Lung (tissue), 12 donors: ENCODE data around the gene GABPB2. TPM values are rescaled to one million over a fixed set of nuclear protein-coding genes. Genes with fewer than 3 reads are reported as not detected.

Experiments
- ATAC-seq: fragments of 200-7000 bp; cut with Tn5 transposase; one replicate; pipeline ENCODE4 v1.9.1; 2020; ENCODE audit warnings: moderate number of reproducible peaks; ENCODE audit not compliant: insufficient read depth, low FRiP score
- DNase-seq, 3 donors: peaks; one replicate each; pipeline ENCODE4 v3.0.0-alpha.2; 2013 to 2017
- H3K27ac ChIP-seq, 2 donors: one replicate each; pipeline ENCODE4 v1.5.1; 2013; ENCODE audit warnings: mild to moderate bottlenecking in 2 of 2, moderate library complexity in 2 of 2, control low read depth in 1 of 2, inconsistent platforms in 1 of 2, low read depth in 1 of 2, low read length in 1 of 2
- H3K27me3 ChIP-seq, 3 donors: one replicate each; pipeline ENCODE4 v1.5.1; 2013; ENCODE audit warnings: low read length in 2 of 3; ENCODE audit not compliant: control insufficient read depth in 3 of 3, insufficient read depth in 3 of 3
- H3K36me3 ChIP-seq, 4 donors: one replicate each; pipeline ENCODE4 v1.5.1; 2013; ENCODE audit warnings: low read length in 4 of 4, mild to moderate bottlenecking in 1 of 4, moderate library complexity in 1 of 4; ENCODE audit not compliant: control insufficient read depth in 4 of 4, insufficient read depth in 4 of 4
- H3K4me1 ChIP-seq, 5 donors: one replicate each; pipeline ENCODE4 v1.5.1; 2013; ENCODE audit warnings: low read length in 5 of 5, mild to moderate bottlenecking in 2 of 5, moderate library complexity in 1 of 5; ENCODE audit not compliant: control insufficient read depth in 5 of 5, insufficient read depth in 5 of 5
- H3K4me3 ChIP-seq: one replicate; pipeline ENCODE4 v1.5.1; 2013; ENCODE audit warnings: mild to moderate bottlenecking, control low read depth, moderate library complexity
- H3K9ac ChIP-seq, 2 donors: one replicate each; pipeline ENCODE4 v1.5.1; 2013; ENCODE audit warnings: low read length in 2 of 2, control low read depth in 1 of 2; ENCODE audit not compliant: insufficient read depth in 1 of 2
- H3K9me3 ChIP-seq, 4 donors: one replicate each; pipeline ENCODE4 v1.5.1; 2013; ENCODE audit warnings: low read length in 3 of 4, mild to moderate bottlenecking in 1 of 4, moderate library complexity in 1 of 4; ENCODE audit not compliant: control insufficient read depth in 4 of 4, insufficient read depth in 3 of 4
- WGBS, 2 donors: extraction: QIAGEN DNeasy Blood & Tissue Kit; methylation state at CpG; one replicate each; pipeline ENCODE4 v1.1.7; 2013; 5-methylcytosine and 5-hydroxymethylcytosine counted together
- polyA plus RNA-seq, 2 donors: library from polyadenylated mRNA; stranded (reverse); fragments of 200-250 nt; gene quantifications; one replicate each; pipeline ENCODE4 v1.2.1, GENCODE V29; 2013
- total RNA-seq, 2 donors: library from RNA; depleted of rRNA in 1 of 2; stranded (reverse); fragments of >200 nt in 1 of 2; gene quantifications; one replicate each; pipeline ENCODE4 v1.2.1, GENCODE V29; 2014 to 2021
- TF ChIP-seq, protein P1 (sequence below): IDR thresholded peaks from 2 replicates; pipeline ENCODE4 v1.5.1; 2012; ENCODE audit warnings: mild to moderate bottlenecking; ENCODE audit errors: control extremely low read depth, extremely low read depth
- donor health status: control.
- donor health status: control.
- donor health status: Bipolar disorder and iron deficiency.
- donor health status: healthy.
- donor health status: DM: yes; HTN: yes; CAD: no.

The GABPB2 gene
- total and polyA plus RNA-seq, 4 donors, result 4.4 to 16.0 (median 7.8) TPM

- WGBS, 2 donors, result 47 to 48% methylated on average over 2 of the region's 2 CpGs
These were observed 15.0 kb upstream of the GABPB2 start for GRCh38 chr1:151055581-151055980.

GRCh38 chr1:151056149-151056548 lies 14.4 kb upstream of the GABPB2 start:
- Histone ChIP-seq H3K4me1 (peaks cover 11 to 27% (median 16%) of the 10 kb centered on the region in 5 donors), H3K9ac (no peak overlapping the region), H3K36me3 (peaks cover 35 to 44% (median 40%) of the 10 kb centered on the region in 4 donors), H3K27me3 (no peaks in the 10 kb centered on the region), H3K27ac (peak overlapping the region in 1 of 2 donors; percentile 48), H3K4me3 (no peak overlapping the region), H3K9me3 (no peaks in the 10 kb centered on the region)
- ATAC-seq (no peak), DNase-seq (no peak)
- 23 to 32% methylated on average over 2 of the region's 2 CpGs for WGBS, 2 donors
- TF ChIP-seq, protein P1, sequence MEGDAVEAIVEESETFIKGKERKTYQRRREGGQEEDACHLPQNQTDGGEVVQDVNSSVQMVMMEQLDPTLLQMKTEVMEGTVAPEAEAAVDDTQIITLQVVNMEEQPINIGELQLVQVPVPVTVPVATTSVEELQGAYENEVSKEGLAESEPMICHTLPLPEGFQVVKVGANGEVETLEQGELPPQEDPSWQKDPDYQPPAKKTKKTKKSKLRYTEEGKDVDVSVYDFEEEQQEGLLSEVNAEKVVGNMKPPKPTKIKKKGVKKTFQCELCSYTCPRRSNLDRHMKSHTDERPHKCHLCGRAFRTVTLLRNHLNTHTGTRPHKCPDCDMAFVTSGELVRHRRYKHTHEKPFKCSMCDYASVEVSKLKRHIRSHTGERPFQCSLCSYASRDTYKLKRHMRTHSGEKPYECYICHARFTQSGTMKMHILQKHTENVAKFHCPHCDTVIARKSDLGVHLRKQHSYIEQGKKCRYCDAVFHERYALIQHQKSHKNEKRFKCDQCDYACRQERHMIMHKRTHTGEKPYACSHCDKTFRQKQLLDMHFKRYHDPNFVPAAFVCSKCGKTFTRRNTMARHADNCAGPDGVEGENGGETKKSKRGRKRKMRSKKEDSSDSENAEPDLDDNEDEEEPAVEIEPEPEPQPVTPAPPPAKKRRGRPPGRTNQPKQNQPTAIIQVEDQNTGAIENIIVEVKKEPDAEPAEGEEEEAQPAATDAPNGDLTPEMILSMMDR, result no peak

More at GRCh38 chr1:151055581-151055980, 15.0 kb upstream of the GABPB2 start:
- Histone ChIP-seq H3K9ac (no peak overlapping the region), H3K27me3 (no peaks in the 10 kb centered on the region), H3K9me3 (no peaks in the 10 kb centered on the region), H3K27ac (peak overlapping the region in 1 of 2 donors; percentile 41), H3K4me3 (no peak overlapping the region), H3K4me1 (peaks cover 11 to 21% (median 15%) of the 10 kb centered on the region in 5 donors), H3K36me3 (peaks cover 35 to 44% (median 40%) of the 10 kb centered on the region in 4 donors)
- no peak for ATAC-seq
- no peak for DNase-seq
- TF ChIP-seq, protein P1, result no peak

DNA sequence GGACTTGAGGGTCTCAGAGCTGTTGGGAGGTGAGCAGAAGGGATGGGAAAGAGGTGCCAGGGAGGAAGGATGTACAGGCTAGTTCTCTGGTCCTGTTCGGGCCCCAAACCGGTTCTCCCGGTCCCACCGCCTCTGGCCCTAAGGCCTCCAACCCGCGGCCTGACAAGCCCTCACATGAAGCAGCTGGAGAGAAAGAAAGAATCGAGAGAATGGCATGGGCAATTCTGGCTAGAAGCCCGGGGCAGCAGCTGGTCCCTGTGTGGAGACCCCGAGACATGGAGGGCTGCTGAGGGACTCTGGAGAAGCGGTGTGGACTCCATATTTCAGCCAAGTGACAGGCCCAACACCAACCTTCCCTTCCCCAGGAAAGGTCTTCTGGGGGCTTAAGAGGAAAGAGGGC lies 11.9 kb upstream of the GABPB2 start:
- H3K4me3 ChIP-seq, result peak overlapping the region; percentile 95
- DNase-seq, result peak; percentile 81 to 85 (median 84)
- TF ChIP-seq, protein P1, result no peak
- 1% methylated on average over 10 of the region's 10 CpGs for WGBS, 2 donors
- no peaks in the 10 kb centered on the region for H3K9me3 ChIP-seq
- H3K27me3 ChIP-seq, result no peaks in the 10 kb centered on the region
- peak; percentile 9 for ATAC-seq
- H3K27ac ChIP-seq, result peak overlapping the region; percentile 95 to 97
- peaks cover 11 to 35% (median 14%) of the 10 kb centered on the region in 5 donors for H3K4me1 ChIP-seq
- H3K36me3 ChIP-seq, result peaks cover 19 to 28% (median 24%) of the 10 kb centered on the region in 4 donors
- peak overlapping the region; percentile 70 to 92 for H3K9ac ChIP-seq
